Left colon (tissue), 2 donors: Measurements from ENCODE around the gene MBD6. TPM values are rescaled to one million over a fixed set of nuclear protein-coding genes. Genes with fewer than 3 reads are reported as not detected.

ENCODE experiments used
- ATAC-seq: fragments of 200-7000 bp; cut with Tn5 transposase; one replicate; pipeline ENCODE4 v1.9.1; 2020; ENCODE audit warnings: mild to moderate bottlenecking, moderate library complexity
- DNase-seq, 2 donors: peaks; one replicate each; pipeline ENCODE4 v3.0.0-alpha.2; 2020
- intact Hi-C, 2 donors: fragments of 100-400 bp; cut with DNase I in 1 of 2; cut with micrococcal nuclease in 1 of 2; formaldehyde crosslinking; loops; one replicate each; pipeline versions ENCODE4 v1.11.2 to v1.14.0; 2022; cut with DNase I, micrococcal nuclease
- total RNA-seq, 2 donors: library from RNA; stranded (reverse); fragmentation: NEBNext Ultra II Directional; extraction: Animal tissue kit (Norgen Biotek cat#: 25700); gene quantifications; one replicate each; pipeline ENCODE4 v1.2.1, GENCODE V29; 2021
- donor health status: DM: no; HTN: no; CAD: no.
- donor health status: DM: yes; HTN: yes; CAD: no.

Gene MBD6
- total RNA-seq, 2 donors from 2014 or later, result 104 to 116 TPM

DNA sequence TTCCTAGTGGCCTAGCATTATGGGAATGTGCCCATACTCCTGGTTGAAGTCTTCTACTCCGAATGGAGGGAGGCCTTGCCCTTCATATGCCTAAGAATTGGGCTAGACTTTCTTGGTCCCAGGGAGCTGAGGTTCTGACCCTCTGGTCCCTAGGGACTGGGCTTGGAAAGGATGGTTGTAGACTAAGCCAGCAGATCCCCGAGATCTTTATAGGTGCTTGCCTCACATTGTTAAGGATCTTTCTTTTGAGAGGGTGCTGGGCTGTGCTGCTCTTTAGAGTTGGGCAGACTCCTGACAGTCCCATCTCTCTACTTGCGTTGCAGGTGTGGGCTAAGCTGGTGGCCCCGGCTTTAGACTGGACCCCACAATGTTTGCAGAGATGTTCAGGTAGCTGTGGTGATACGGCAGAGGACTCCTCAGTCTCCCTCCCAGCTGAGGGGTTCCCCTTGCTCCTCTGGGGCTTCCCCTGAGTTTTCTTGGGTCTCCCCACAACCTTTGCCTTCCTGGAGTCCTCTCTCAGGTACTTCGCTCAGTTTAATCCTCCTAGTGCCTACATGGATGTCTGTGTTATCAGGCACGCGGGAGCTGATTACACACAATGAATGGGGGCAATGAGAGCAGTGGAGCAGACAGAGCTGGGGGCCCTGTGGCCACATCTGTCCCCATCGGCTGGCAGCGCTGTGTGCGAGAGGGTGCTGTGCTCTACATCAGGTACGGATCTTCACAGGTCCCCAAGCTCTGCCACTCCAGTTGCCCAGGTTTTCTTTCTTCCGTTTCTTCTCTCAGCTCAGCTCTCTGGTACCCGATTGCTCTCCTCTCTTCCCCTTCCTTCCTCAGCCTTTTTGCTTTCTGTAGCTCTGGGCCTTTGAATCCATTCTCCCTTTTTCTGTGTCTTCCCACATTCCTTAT, 1.3 kb downstream of the MBD6 start:
- DNase-seq, result no peak
- intact Hi-C loops, result no loop called here

DNA sequence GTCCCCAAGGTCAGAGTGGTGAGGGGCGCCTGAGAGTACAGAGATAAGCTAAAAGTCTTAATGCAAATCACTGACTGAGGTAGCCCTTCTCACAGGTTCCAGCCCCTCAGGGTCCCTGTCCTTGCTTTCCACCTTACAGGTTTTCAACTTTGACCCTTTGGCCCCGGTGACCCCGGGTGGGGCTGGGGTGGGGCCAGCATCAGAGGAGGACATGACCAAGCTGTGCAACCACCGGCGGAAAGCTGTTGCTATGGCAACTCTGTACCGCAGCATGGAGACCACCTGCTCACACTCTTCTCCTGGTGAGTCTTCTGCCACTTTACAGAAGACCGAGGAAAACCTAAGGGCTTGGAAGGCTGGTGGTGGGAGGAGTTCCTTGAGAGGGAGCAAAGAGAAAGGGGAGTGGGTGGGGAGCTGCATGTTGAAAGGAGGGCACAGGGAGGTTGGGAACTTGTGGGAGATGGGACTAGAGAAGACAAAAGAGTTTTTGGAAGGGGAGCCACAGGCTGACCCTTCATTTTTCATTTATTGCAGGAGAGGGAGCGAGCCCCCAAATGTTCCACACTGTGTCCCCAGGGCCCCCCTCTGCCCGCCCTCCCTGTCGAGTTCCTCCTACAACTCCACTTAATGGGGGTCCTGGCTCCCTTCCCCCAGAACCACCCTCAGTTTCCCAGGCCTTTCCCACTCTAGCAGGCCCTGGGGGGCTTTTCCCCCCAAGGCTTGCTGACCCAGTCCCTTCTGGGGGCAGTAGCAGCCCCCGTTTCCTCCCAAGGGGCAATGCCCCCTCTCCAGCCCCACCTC, 2.4 kb downstream of the MBD6 start:
- DNase-seq, result peak in 1 of 2 donors; percentile 28
- intact Hi-C loops, result no loop called here
- no peak for ATAC-seq

More for the DNA sequence above, 1.3 kb downstream of the MBD6 start:
- no peak for ATAC-seq

DNA sequence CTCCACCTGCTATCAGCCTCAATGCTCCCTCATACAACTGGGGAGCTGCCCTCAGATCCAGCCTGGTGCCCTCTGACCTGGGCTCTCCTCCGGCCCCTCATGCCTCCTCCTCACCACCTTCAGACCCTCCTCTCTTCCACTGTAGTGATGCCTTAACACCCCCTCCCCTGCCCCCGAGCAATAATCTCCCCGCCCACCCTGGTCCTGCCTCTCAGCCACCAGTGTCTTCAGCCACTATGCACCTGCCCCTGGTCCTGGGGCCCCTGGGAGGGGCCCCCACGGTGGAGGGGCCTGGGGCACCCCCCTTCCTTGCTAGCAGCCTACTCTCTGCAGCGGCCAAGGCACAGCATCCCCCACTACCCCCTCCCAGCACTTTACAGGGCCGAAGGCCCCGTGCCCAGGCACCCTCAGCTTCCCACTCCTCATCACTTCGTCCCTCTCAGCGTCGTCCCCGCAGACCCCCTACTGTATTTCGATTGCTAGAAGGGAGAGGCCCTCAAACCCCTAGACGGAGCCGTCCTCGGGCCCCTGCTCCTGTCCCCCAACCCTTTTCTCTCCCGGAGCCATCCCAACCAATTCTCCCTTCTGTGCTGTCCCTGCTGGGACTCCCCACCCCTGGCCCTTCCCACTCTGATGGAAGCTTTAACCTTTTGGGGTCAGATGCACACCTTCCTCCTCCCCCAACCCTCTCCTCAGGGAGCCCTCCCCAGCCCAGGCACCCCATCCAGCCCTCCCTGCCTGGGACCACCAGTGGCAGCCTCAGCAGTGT, 3.2 kb downstream of the MBD6 start:
- no peak for ATAC-seq
- intact Hi-C loops, result no loop called here
- no peak for DNase-seq

DNA sequence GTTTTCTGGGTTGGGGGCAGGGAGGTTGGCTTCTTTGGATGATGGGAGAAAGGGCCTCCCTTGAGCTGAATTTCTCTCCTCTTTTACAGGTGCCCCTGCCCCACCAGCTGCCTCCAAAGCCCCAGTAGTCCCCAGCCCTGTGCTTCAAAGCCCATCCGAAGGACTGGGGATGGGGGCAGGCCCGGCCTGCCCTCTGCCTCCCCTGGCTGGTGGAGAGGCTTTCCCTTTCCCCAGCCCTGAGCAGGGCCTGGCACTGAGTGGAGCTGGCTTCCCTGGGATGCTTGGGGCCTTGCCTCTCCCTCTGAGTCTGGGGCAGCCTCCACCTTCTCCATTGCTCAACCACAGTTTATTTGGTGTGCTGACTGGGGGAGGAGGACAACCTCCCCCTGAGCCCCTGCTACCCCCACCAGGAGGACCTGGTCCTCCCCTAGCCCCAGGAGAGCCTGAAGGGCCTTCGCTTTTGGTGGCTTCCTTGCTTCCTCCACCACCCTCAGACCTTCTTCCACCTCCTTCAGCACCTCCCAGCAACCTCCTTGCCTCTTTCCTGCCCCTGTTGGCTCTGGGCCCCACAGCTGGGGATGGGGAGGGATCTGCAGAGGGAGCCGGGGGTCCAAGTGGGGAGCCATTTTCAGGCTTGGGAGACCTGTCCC, 4.0 kb downstream of the MBD6 start:
- intact Hi-C loops, result no loop called here
- DNase-seq (no peak), ATAC-seq (no peak)

DNA sequence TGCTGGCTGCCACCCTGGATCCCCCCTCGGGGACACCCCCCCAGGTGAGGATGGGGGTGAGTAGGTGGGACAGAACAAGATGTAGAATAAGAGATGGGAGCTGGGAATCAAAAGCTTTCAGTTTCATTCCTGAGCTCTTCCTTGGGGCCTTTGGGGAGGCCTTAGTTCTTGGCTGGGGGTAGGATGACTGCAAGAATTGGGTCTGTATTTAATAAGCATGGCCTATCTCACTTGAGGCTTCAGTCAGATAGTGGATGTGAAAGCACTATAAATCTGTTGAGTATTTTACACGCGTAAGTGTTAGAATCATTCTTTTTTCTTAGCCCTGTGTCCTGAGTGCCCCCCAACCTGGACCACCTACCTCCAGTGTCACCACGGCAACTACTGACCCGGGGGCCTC, 4.6 kb downstream of the MBD6 start:
- DNase-seq, result no peak
- intact Hi-C loops, result no loop called here
- no peak for ATAC-seq

DNA sequence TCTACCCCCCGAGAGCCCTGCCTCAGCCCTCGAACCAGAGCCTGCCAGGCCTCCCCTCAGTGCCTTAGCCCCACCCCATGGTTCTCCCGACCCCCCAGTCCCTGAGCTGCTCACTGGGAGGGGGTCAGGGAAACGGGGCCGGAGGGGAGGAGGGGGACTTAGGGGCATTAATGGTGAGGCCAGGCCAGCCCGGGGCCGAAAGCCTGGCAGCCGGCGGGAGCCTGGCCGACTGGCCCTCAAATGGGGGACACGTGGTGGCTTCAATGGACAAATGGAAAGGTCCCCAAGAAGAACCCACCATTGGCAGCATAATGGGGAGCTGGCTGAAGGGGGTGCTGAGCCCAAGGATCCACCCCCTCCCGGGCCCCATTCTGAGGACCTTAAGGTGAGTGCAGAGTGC, 5.6 kb downstream of the MBD6 start:
- DNase-seq (no peak), ATAC-seq (no peak)
- intact Hi-C loops, result no loop called here

DNA sequence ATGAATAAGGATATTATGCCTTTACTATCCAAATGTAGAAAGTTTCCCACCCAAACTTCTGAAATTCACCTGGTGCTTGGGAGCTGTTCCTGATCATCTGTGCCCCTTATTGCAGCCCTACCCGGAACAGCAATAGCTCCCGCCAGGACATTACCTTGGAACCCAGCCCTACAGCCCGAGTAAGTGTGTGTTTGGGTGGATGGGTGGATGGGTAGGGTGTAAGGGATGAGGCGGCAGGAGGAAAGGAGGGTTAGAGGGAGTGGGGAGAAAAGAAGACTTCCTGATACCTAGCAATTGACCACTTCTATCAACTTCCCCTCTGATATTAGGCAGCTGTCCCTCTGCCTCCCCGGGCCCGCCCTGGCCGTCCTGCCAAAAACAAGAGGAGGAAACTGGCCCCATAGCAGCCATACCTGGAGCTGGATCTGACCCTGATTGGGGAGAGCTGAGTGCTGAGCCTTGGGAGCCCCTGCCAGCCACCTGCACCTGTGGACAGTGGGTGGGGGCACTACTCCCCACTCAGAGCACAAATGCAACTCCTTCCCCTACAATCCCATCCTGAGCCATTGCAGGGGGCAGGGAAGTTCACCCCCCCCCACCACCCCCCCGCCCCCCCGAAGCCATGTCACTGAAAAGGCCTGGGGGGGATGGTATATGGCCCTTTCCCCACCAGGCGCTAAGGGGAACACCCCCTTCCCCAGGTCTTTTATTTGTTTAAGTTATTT, 6.4 kb downstream of the MBD6 start:
- intact Hi-C loops, result no loop called here
- ATAC-seq (no peak), DNase-seq (no peak)

DNA sequence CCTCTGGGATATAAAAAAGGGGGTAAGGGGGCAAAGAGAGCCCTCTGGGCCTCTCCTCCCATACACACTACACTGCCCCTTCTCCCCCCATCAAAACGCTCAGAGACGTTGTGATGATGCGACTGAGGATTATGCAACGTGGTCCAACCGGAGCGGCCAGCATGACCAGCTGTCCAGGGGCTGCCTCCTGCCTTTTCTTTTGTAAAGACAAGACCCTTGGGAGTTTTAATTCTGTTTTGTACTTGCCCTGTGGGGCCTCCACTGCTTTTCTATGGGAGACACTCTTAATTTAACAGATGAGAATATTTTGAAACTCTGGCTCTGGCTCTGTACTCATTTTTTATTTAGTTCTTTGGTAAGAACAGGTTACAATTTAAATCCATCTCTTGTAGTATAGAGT, 7.2 kb downstream of the MBD6 start:
- intact Hi-C loops, result no loop called here

DNA sequence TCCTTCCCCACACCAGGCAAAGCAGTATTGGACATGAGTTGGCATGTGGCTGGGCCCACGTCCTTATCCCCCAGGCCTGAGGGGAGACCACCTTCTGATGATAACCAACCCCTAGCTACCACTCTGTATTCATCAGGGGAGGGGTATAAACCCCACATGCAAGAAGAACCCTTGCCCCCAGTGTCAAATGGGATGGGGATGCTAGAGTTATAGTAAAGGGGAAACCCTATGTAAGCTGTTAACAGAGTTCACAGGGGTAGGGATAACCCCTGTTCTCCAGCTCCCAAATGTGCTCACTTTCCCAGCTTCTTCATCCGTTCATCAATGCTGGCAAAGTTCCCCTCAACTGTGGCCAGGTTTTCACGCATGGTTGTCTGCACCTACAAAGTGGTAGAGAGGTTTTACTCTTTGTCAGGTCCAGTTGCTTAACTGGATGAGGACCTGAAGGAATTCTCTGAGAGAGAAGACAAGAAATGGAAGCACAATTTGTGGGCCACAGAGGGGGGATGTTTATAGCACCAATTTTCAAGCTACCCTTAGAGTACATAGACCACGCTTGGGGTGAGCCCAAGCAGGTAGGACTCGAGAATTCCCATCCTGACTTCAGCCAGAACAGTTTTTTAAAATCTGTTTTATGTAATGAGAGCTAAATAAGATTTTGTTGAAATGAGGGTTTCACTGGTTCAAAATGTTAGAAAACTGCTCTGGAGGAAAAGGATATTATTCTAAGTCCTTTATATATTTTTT, 7.9 kb downstream of the MBD6 start:
- intact Hi-C loops, result no loop called here
- DNase-seq (no peak), ATAC-seq (no peak)

More for the DNA sequence above, 7.2 kb downstream of the MBD6 start:
- DNase-seq (no peak), ATAC-seq (no peak)

DNA sequence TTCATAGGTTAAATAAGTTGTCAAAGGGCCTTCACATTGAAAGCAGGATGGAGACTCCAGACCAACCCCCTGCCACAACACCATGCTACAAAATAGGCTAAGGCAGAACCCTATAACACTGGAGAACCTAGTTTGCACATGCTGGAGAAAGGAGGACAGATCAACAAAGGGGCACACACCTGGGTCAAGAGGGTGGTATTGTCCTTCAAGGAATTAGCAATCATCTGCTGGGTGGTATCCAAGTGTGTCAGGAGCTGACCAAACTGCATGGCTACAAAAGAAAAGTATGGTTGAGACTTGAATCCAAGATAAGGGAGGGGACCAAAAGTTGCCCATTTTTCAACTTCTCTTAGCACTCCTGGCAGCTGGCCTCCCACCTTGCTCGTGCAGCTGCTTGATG, 9.2 kb downstream of the MBD6 start:
- DNase-seq (no peak), ATAC-seq (no peak)
- intact Hi-C loops, result no loop called here

DNA sequence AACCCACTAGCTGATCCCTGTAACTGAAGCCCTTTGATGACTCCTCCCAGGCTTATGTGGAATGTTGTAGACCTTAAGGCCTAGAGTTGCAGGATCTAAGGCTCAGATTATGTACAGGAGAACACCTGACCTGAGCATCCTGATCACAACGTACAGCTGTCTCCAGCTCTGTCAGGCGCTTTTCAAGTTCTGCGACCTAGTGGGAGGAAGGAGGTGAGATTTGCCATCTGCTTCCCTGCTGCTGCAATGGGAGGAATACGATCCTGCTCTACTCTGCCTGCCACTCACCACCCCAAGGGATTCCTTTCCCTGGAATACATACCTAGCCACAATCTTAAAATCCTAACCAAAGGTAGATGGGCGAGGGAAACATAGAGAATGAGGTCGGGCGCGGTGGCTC, 10.5 kb downstream of the MBD6 start:
- DNase-seq (no peak), ATAC-seq (no peak)
- intact Hi-C loops, result no loop called here

DNA sequence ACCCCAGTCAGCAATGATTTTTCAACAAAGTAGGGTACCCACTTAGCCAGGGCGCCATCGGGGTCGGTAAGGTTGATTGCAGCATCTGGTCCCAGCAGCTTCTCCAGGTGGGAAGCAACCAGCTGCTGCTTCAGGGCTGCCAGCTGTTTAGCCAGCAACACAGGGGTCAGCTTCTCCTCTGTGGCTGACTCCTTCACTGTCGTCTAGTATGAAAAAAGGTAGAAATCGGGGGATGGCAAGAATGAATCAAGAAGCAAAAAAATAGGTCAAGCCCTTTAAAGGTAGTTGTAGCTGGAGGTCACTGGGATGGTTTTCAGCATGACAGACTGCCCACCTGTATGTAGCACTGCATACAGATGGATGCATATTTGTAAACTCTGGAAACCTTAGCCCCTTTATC, 11.6 kb downstream of the MBD6 start:
- intact Hi-C loops, result no loop called here
- DNase-seq, result no peak
- no peak for ATAC-seq

DNA sequence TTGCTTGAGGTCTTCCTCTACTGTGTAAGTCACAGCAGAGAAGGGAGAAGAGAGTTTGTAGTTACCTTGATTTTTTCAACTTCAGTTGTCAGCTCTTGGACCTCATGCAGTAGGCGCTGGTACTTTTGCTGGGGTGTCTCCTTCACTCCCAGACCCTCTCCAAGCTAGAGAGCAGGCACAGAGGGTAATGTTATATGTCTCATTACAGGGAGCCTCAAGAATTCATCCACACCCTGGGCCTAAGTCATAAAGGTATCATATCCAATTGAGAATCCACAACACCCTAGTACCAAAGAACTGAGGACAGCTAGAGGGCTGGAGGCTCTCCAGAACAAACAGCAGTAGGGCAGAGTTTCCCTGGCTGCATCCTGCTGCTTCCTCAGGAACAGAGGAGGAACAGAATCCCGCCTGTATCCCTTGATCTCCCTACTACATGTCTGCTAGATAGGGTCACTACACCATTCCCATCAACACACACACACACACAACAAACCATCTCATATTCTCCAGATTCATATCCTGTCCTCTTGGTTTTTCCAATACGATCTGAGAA, 12.4 kb downstream of the MBD6 start:
- intact Hi-C loops, result no loop called here
- no peak for DNase-seq
- ATAC-seq, result peak; percentile 66

DNA sequence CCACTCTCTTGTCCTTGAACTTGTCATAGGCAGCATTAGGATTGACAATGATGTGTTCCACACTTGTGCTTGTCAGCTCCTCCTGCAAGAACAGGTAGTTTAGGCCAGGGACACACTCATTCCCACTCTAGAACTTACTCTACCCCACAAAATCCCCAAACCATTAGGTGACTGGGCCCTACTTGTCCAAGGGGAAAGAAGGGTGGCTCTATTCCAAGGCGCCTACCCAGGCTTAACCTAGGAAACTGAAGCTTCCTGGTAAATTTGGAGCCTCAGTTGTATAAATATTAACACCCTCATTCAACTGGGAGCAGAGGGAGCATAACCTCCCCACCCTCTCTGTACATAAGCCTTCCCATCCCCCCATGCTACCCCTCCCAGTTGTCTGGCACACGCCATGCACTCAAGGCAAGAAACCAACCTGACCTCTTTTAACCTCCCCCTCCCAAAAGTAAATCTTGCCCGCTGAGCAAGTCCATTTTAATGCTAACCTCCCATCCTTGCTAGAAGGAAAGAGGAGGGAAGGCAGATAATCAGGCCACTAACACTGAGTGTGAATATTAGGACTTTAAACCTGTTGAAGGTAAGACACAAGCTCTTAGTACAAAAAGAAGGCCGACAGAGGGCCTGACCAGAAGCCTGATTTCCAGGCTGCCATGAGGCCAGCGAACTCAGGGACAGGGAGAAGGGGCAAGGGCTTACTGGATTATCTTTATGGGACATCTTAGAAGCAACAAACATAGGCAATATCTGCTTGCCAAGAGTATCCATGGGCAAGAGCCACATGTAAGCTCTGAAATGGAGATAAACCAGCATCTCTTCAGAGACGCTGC, 13.4 kb downstream of the MBD6 start:
- ATAC-seq (peak; percentile 80), DNase-seq (peak; percentile 43 to 48)
- intact Hi-C loops, result no loop called here

DNA sequence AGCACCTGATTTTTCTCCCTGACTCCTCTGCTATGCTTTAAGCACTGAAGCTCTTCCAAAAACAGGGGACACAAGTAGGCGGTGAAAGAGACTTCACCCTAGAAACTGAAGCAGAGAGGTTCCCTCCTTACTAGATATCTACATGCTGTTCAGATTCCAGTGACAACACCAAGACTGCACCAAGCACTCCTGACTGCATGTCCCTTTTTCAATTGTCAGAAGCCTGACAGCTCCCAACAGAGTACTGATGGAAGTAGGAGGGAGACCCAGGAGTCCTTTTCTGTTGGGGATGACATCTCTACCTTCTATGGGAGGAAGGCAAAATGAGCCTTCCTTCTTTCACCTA, 13.9 kb downstream of the MBD6 start:
- ATAC-seq, result no peak
- intact Hi-C loops, result no loop called here
- DNase-seq, result no peak

DNA sequence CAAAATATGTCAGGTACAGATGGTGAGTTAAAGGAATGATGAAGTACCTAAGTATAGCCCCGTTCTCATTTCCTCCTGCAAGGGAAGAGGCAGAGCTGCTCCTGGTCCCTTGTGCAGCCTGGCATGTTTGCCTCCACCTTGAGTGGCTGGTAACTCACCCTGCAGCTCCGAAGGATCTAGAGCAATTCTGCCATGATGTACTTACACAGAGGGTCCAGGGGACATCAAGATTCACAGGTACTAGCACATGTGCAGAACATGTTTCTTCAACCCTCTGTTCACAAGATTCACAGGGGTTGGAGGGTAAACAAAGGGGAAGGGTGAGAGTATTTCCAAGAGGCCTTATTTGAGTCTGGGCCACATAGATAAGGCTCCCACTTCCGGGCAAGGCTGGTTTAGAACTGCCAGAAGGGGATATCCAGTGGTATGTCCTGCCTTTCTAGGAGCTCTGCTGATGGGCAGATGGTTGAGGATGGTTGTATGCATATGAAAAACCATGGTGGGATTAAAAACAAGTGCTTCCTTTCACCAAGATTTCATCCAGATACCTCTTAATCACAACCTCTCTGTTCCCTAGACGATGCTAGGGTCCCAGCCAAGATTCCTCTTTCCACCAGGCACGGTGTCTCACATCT, 16.6 kb downstream of the MBD6 start:
- intact Hi-C loops, result no loop called here
- DNase-seq (no peak), ATAC-seq (no peak)
